HCT116 (cell line): ENCODE measurements around the gene ARHGAP42. TPM values are rescaled to one million over a fixed set of nuclear protein-coding genes. Genes with fewer than 3 reads are reported as not detected.

Source experiments
- ATAC-seq: fragments of 200-7000 bp; cut with Tn5 transposase; 2 replicates; pipeline ENCODE4 v1.9.1; 2020; ENCODE audit warnings: mild to moderate bottlenecking, moderate library complexity
- BruUV-seq: library from RNA; stranded (reverse); fragments of 400-500 nt; replicated peaks from 2 replicates; lab custom pipeline; 2021; lab: Mats Ljungman, UMichigan
- CTCF ChIA-PET: fragments of 300-600 bp; sonication (Branson Sonifier 250); formaldehyde crosslinking; loops from one replicate; lab custom pipeline; 2021; ENCODE audit warnings: antibody characterized with exemption; lab: Charles Lee
- POLR2A ChIA-PET: fragments of 300-600, 350-600 bp; sonication (Branson Sonifier 250); formaldehyde crosslinking; loops from one replicate; lab custom pipeline; 2021; ENCODE audit warnings: antibody characterized with exemption; lab: Charles Lee
- RAD21 ChIA-PET, 2 experiments: fragments of 300-600 bp; sonication (Branson Sonifier 250); formaldehyde crosslinking; loops; one replicate each; lab custom pipeline; 2023; ENCODE audit warnings: low total read pairs in 2 of 2; ENCODE audit not compliant: uncharacterized antibody in 2 of 2, unreplicated experiment in 2 of 2, low non-redundant PET in 1 of 2; lab: Charles Lee
- DNase-seq: peaks from one replicate; pipeline ENCODE4 v3.0.0-alpha.2; 2010; ENCODE audit warnings: low read depth, low spot score
- H2AFZ ChIP-seq: fragments of 200-600 bp; shearing (Covaris generic), sonication (generic); 2 replicates; pipeline ENCODE4 v1.6.1; 2017; ENCODE audit warnings: low read depth, mixed run types, mixed read lengths, antibody characterized with exemption, low read length; ENCODE audit not compliant: poor library complexity, severe bottlenecking
- H3K27ac ChIP-seq: 2 replicates; pipeline ENCODE4 v1.5.1; 2012; ENCODE audit warnings: low read depth, low read length
- H3K27me3 ChIP-seq: fragments of 200-600 bp; sonication (generic); 2 replicates; pipeline ENCODE4 v1.6.1; 2016; ENCODE audit warnings: mixed run types, low read length, mixed read lengths; ENCODE audit not compliant: insufficient read depth
- H3K36me3 ChIP-seq, 2 experiments: fragments of 200-500 bp in 1 of 2; fragments of 200-600 bp in 1 of 2; sonication (Bioruptor generic) in 1 of 2; sonication (generic) in 1 of 2; 2 replicates each; pipeline versions ENCODE4 v1.5.1 to v1.6.1; 2014 to 2016; ENCODE audit warnings: low read length in 2 of 2, inconsistent platforms in 1 of 2, mixed read lengths in 1 of 2, mixed run types in 1 of 2; ENCODE audit not compliant: insufficient read depth in 2 of 2, control insufficient read depth in 1 of 2
- H3K4me1 ChIP-seq, 2 experiments: fragments of 200-600 bp in 1 of 2; sonication (generic) in 1 of 2; 2 replicates each; pipeline versions ENCODE4 v1.5.1 to v1.6.1; 2012 to 2017; ENCODE audit warnings: low read length in 2 of 2, inconsistent platforms in 1 of 2, mild to moderate bottlenecking in 1 of 2, mixed read lengths in 1 of 2, mixed run types in 1 of 2, moderate library complexity in 1 of 2; ENCODE audit not compliant: insufficient read depth in 2 of 2, control insufficient read depth in 1 of 2
- H3K4me2 ChIP-seq: fragments of 200-600 bp; sonication (generic); 2 replicates; pipeline ENCODE4 v1.6.1; 2017; ENCODE audit warnings: mixed run types, low read length, mixed read lengths
- H3K4me3 ChIP-seq, 2 experiments: fragments of 200-600 bp in 1 of 2; sonication (generic) in 1 of 2; replicated peaks in 1 of 2; 2 replicates each; pipeline ENCODE4 v1.5.1; 2011 to 2016; ENCODE audit warnings: low read length in 2 of 2, control low read depth in 1 of 2, low read depth in 1 of 2, mild to moderate bottlenecking in 1 of 2, mixed read lengths in 1 of 2, mixed run types in 1 of 2
- H3K79me2 ChIP-seq: fragments of 200-600 bp; sonication (generic); 2 replicates; pipeline ENCODE4 v1.6.1; 2017; ENCODE audit warnings: mild to moderate bottlenecking, mixed run types, low read length, moderate library complexity, mixed read lengths; ENCODE audit not compliant: insufficient read depth
- H3K9ac ChIP-seq: fragments of 200-600 bp; sonication (generic); 2 replicates; pipeline ENCODE4 v1.6.1; 2016; ENCODE audit warnings: low read length, mixed read lengths
- H3K9me2 ChIP-seq: fragments of 200-600 bp; sonication (generic), shearing (Covaris generic); 2 replicates; pipeline ENCODE4 v1.6.1; 2017; ENCODE audit warnings: mixed run types, mild to moderate bottlenecking, moderate library complexity; ENCODE audit not compliant: insufficient read depth
- H3K9me3 ChIP-seq, 2 experiments: fragments of 200-500 bp in 1 of 2; fragments of 200-600 bp in 1 of 2; sonication (Bioruptor generic) in 1 of 2; sonication (generic) in 1 of 2; 2 replicates each; pipeline ENCODE4 v1.6.1; 2014 to 2017; ENCODE audit warnings: low read length in 2 of 2, mixed read lengths in 2 of 2, inconsistent platforms in 1 of 2, low read depth in 1 of 2, mild to moderate bottlenecking in 1 of 2, mixed run types in 1 of 2, moderate library complexity in 1 of 2; ENCODE audit not compliant: control insufficient read depth in 1 of 2, insufficient read depth in 1 of 2
- H4K20me1 ChIP-seq: fragments of 200-600 bp; sonication (generic), shearing (Covaris generic); 2 replicates; pipeline ENCODE4 v1.6.1; 2017; ENCODE audit warnings: mixed run types, mild to moderate bottlenecking, moderate library complexity; ENCODE audit not compliant: insufficient read depth
- CBX3 ChIP-seq: IDR thresholded peaks from 2 replicates; pipeline ENCODE4 v1.6.1; 2012; ENCODE audit warnings: low read depth
- CEBPB ChIP-seq: IDR thresholded peaks from 2 replicates; pipeline ENCODE4 v1.6.1; 2012; ENCODE audit warnings: low read depth
- CTCF ChIP-seq, 3 experiments: fragments of 200-600 bp in 1 of 3; sonication (generic) in 1 of 3; IDR thresholded peaks in 2 of 3; conservative IDR thresholded peaks in 1 of 3; 2 replicates each; pipeline ENCODE4 v1.5.1; 2012 to 2017; ENCODE audit warnings: low read depth in 2 of 3, low read length in 2 of 3, antibody characterized with exemption in 1 of 3, borderline replicate concordance in 1 of 3, control low read depth in 1 of 3, mild to moderate bottlenecking in 1 of 3, mixed read lengths in 1 of 3, mixed run types in 1 of 3, moderate library complexity in 1 of 3; ENCODE audit not compliant: insufficient read depth in 1 of 3
- EGR1 ChIP-seq: IDR thresholded peaks from 2 replicates; pipeline ENCODE4 v1.6.1; 2012; ENCODE audit warnings: low read depth
- ELF1 ChIP-seq: IDR thresholded peaks from 2 replicates; pipeline ENCODE4 v1.6.1; 2012; ENCODE audit warnings: low read depth, borderline replicate concordance
- EZH2 ChIP-seq: fragments of 200-600 bp; sonication (generic); IDR thresholded peaks from 2 replicates; pipeline ENCODE4 v1.6.1; 2017; ENCODE audit warnings: antibody characterized with exemption, mixed run types
- EZH2phosphoT487 ChIP-seq: fragments of 200-600 bp; IDR thresholded peaks from 2 replicates; pipeline ENCODE4 v1.6.1; 2018; ENCODE audit warnings: antibody characterized with exemption, borderline replicate concordance
- FOSL1 ChIP-seq: IDR thresholded peaks from 2 replicates; pipeline ENCODE4 v1.6.1; 2012; ENCODE audit warnings: low read depth
- JUND ChIP-seq: IDR thresholded peaks from 2 replicates; pipeline ENCODE4 v1.6.1; 2012
- POLR2A ChIP-seq: IDR thresholded peaks from 2 replicates; pipeline ENCODE4 v1.7.0; 2011; ENCODE audit warnings: borderline replicate concordance; ENCODE audit not compliant: insufficient read depth, insufficient read length; ENCODE audit errors: extremely low read depth
- POLR2AphosphoS5 ChIP-seq: IDR thresholded peaks from 2 replicates; pipeline ENCODE4 v1.6.1; 2011; ENCODE audit warnings: mild to moderate bottlenecking, low read depth, low read length, moderate library complexity
- RAD21 ChIP-seq: IDR thresholded peaks from 2 replicates; pipeline ENCODE4 v1.6.1; 2012; ENCODE audit warnings: low read depth, mild to moderate bottlenecking
- REST ChIP-seq: IDR thresholded peaks from 2 replicates; pipeline ENCODE4 v1.6.1; 2012; ENCODE audit warnings: low read depth
- SP1 ChIP-seq: IDR thresholded peaks from 2 replicates; pipeline ENCODE4 v1.6.1; 2012; ENCODE audit warnings: low read depth
- SRF ChIP-seq: IDR thresholded peaks from 2 replicates; pipeline ENCODE4 v1.6.1; 2012; ENCODE audit warnings: low read depth
- TCF7L2 ChIP-seq: IDR thresholded peaks from 2 replicates; pipeline ENCODE4 v1.7.0; 2011; ENCODE audit warnings: borderline replicate concordance, inconsistent platforms; ENCODE audit not compliant: insufficient read depth, insufficient read length; ENCODE audit errors: extremely low read depth
- YY1 ChIP-seq: IDR thresholded peaks from 2 replicates; pipeline ENCODE4 v1.6.1; 2011; ENCODE audit warnings: low read length, low read depth, moderate library complexity, mild to moderate bottlenecking; ENCODE audit not compliant: insufficient replicate concordance; ENCODE audit errors: extremely low read depth
- ZFX ChIP-seq: fragments of 450-650 bp; IDR thresholded peaks from 2 replicates; pipeline ENCODE4 v1.6.1; 2017
- ZNF274 ChIP-seq: fragments of 200-500 bp; sonication (Bioruptor generic); IDR thresholded peaks from 2 replicates; pipeline ENCODE4 v1.6.1; 2014; ENCODE audit warnings: mild to moderate bottlenecking, low read depth, low read length, inconsistent platforms
- intact Hi-C: fragments of 100-400 bp; cut with micrococcal nuclease; formaldehyde crosslinking; loops from 2 replicates; pipeline ENCODE4 v1.10.0; 2022
- total RNA-seq: library from RNA; stranded (reverse); gene quantifications from one replicate; pipeline ENCODE4 v1.2.1, GENCODE V29; 2021; ENCODE audit not compliant: unreplicated experiment

ARHGAP42 gene
- total RNA-seq, 1 experiment from 2014 or later = 12.3 TPM

- H3K9me2 ChIP-seq = no peaks in the 10 kb centered on the region
- RAD21 ChIA-PET = no interaction called here
- no peaks in the 10 kb centered on the region for H3K27me3 ChIP-seq
- no peak overlapping the region for H3K4me2 ChIP-seq
- intact Hi-C loops = no loop called here
- H4K20me1 ChIP-seq = no peaks in the 10 kb centered on the region
- H3K4me3 ChIP-seq = no peak overlapping the region
- no peaks in the 10 kb centered on the region for H3K9me3 ChIP-seq
- POLR2A ChIA-PET = interaction anchor here (0.6 kb wide), 1 partner anchor 1923 kb away, joined by 3 read pairs; no protein-coding TSS in a partner anchor
- no peak for ATAC-seq
- no TSS peak for BruUV-seq
- no peak overlapping the region for H3K9ac ChIP-seq
- no peak overlapping the region for H3K27ac ChIP-seq
- no peaks in the 10 kb centered on the region for H3K4me1 ChIP-seq
- no peak for TF ChIP-seq EZH2
- TF ChIP-seq YY1 = no peak
- no peak for TF ChIP-seq POLR2AphosphoS5
- no peak for TF ChIP-seq RAD21
- no peak for TF ChIP-seq JUND
- TF ChIP-seq TCF7L2 = no peak
- no peak for TF ChIP-seq SP1
- TF ChIP-seq ELF1 = no peak
- TF ChIP-seq REST = no peak
- TF ChIP-seq ZFX = no peak
- TF ChIP-seq FOSL1 = no peak
- no peak for TF ChIP-seq CBX3
- TF ChIP-seq CEBPB = no peak
- no peak for TF ChIP-seq CTCF (IDR thresholded peaks at IDR 0.05 in 2 of 3, conservative IDR thresholded peaks at IDR 0.05 in 1 of 3; ENCODE audit: borderline replicate concordance in 1 of 3, insufficient read depth in 1 of 3, low read depth in 2 of 3, low read length in 2 of 3)
- no peak for TF ChIP-seq SRF
- TF ChIP-seq EGR1 = no peak
- TF ChIP-seq ZNF274 = no peak
- TF ChIP-seq EZH2phosphoT487 = no peak
- no peak for TF ChIP-seq POLR2A
- H2AFZ ChIP-seq = no peak overlapping the region
- CTCF ChIA-PET = no interaction called here
- H3K36me3 ChIP-seq = no peaks in the 10 kb centered on the region
- no peaks in the 10 kb centered on the region for H3K79me2 ChIP-seq
- no peak for DNase-seq
Measured at GRCh38 chr11:100675115-100675650, 11.9 kb upstream of the ARHGAP42 start.
